ENCODE data around the gene EDNRA.

Gene EDNRA

DNA sequence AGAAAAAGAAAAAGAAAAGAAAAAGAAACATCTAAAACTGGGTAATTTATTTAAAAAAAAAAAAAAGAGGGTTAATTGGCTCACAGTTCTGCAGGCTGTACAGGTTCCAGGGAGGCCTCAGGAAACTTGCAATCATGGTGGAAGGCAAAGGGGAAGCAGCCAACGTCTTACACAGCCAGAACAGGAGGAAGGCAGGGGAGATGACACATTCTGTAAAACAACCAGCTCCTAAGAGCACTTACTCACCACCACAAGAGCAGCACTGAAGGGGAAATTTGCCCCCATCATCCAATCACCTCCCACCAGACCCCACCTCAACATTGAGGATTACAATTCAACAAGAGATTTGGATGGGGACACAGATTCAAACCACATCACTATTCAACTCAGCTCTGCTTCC is 99.5 kb downstream of the EDNRA start:
- Histone ChIP-seq H3K27ac (ENCODE audit: low read length) (no peak overlapping the region), H3K9ac (ENCODE audit: low read depth, low read length) (no peak overlapping the region), H3K9me3 (ENCODE audit: insufficient read depth, low read depth, low read length) (peaks cover 3% of the 10 kb centered on the region; the same call in 1 of the 2 replicates), H3K27me3 (ENCODE audit: insufficient read depth, low read length) (no peaks in the 10 kb centered on the region), H3K36me3 (ENCODE audit: insufficient read depth, low read depth, low read length) (no peaks in the 10 kb centered on the region), H3K4me3 (ENCODE audit: low read length) (no peak overlapping the region), H3K4me1 (ENCODE audit: insufficient read depth, low read length) (no peaks in the 10 kb centered on the region)

DNA sequence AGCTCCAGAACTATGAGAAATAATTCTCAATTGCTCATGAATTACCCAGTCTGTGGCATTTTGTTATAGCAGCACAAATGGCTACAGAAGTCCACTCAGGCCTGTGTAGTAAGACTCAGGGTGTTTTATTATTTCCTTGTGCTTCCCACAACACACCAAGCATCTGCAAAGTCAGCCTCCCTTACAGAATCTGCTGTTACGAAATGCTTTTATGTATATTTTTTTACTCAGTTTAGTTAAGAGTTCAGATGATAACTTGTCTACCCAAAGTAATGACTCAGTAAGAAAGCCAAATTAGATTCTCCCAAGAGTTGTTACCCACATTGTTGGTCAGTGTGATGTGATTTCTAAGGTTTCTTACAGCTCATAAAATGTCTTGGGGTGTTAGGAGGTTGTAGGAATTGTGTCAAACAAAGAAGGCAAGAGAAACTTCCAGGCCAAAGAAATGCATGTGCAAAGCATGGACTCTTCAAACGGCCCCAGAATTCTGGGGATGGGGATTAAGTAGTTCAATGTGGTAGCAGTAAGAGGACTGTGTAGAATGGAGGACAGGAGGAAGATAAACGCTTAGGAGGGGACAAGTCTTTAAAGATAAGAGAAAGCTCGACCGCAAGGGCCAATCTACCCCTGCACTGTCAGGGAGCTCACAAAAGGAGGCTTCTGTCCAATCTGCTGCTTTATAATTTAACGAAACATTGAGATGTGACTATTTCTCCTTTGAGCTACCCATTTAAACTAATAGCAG is 100.9 kb downstream of the EDNRA start:
- Histone ChIP-seq H3K9ac (ENCODE audit: low read depth, low read length) (no peak overlapping the region), H3K27ac (ENCODE audit: low read length) (no peak overlapping the region), H3K9me3 (ENCODE audit: insufficient read depth, low read depth, low read length) (peaks cover 3% of the 10 kb centered on the region; the same call in 1 of the 2 replicates), H3K4me3 (ENCODE audit: low read length) (no peak overlapping the region), H3K4me1 (ENCODE audit: insufficient read depth, low read length) (no peaks in the 10 kb centered on the region), H3K36me3 (ENCODE audit: insufficient read depth, low read depth, low read length) (no peaks in the 10 kb centered on the region), H3K27me3 (ENCODE audit: insufficient read depth, low read length) (no peaks in the 10 kb centered on the region)

DNA sequence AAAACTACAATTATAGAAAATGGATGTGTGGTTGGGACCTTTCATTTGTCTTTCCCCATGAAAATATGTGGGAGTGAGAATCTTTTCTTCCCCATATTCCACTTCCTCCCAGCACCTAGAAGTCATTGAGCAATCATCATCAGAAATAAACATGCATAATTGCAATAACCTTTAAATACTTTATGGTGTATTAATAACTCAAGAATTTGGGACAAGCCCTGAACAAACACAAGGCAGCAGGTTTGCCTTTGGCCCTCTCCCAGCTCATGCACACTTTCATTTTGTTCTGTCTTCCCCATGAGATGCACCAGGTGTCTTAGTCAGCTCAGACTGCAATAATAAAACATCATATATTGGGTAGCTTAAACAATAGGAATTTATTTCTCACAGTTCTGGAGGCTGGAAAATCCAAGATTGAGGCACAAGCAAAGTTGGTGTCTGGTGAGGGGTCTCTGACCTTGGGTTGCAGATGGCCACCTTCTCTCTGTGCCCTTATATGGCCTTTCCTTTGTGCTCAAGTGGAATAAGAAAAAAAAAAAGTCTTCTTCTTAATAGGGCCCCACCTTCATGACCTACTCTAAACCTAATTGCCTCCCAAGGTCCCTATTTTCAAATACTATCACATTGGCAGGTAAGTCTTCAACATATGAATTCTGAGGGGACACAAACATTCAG is 101.6 kb downstream of the EDNRA start:
- H3K4me3 ChIP-seq (ENCODE audit: low read length) = no peak overlapping the region
- no peak overlapping the region for H3K27ac ChIP-seq (ENCODE audit: low read length)
- no peaks in the 10 kb centered on the region for H3K4me1 ChIP-seq (ENCODE audit: insufficient read depth, low read length)
- H3K36me3 ChIP-seq (ENCODE audit: insufficient read depth, low read depth, low read length) = no peaks in the 10 kb centered on the region
- peaks cover 3% of the 10 kb centered on the region; the same call in 1 of the 2 replicates for H3K9me3 ChIP-seq (ENCODE audit: insufficient read depth, low read depth, low read length)
- H3K9ac ChIP-seq (ENCODE audit: low read depth, low read length) = no peak overlapping the region
- H3K27me3 ChIP-seq (ENCODE audit: insufficient read depth, low read length) = no peaks in the 10 kb centered on the region

GRCh38 chr4:147583876-147584275 is 103.0 kb downstream of the EDNRA start:
- Histone ChIP-seq H3K36me3 (ENCODE audit: insufficient read depth, low read depth, low read length) (no peaks in the 10 kb centered on the region), H3K9ac (ENCODE audit: low read depth, low read length) (no peak overlapping the region), H3K27ac (ENCODE audit: low read length) (no peak overlapping the region), H3K4me3 (ENCODE audit: low read length) (no peak overlapping the region), H3K4me1 (ENCODE audit: insufficient read depth, low read length) (no peaks in the 10 kb centered on the region), H3K27me3 (ENCODE audit: insufficient read depth, low read length) (no peaks in the 10 kb centered on the region), H3K9me3 (ENCODE audit: insufficient read depth, low read depth, low read length) (peaks cover 3% of the 10 kb centered on the region; the same call in 1 of the 2 replicates)

DNA sequence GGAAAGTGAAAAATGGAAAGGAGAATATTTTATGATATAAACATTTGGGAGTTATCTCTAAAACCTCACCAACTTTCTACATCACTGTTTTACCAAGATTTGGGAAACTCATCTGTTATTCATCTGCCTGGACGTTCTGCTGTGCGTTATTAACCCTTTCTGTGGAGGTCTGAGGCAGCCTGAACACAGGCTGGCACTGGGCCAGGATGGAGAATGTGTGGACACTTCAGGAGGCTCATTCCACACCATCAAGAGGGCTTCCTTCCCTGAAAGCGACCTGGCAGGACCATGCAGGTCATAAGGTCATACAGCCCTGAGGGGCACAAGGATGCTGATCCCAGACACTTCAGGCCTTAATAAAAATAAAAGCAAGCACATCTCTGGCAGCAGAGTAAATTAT is 105.1 kb downstream of the EDNRA start:
- H3K4me3 ChIP-seq (ENCODE audit: low read length) = no peak overlapping the region
- no peaks in the 10 kb centered on the region for H3K4me1 ChIP-seq (ENCODE audit: insufficient read depth, low read length)
- H3K36me3 ChIP-seq (ENCODE audit: insufficient read depth, low read depth, low read length) = no peaks in the 10 kb centered on the region
- H3K27ac ChIP-seq (ENCODE audit: low read length) = no peak overlapping the region
- peaks cover 3% of the 10 kb centered on the region; the same call in 1 of the 2 replicates for H3K9me3 ChIP-seq (ENCODE audit: insufficient read depth, low read depth, low read length)
- H3K27me3 ChIP-seq (ENCODE audit: insufficient read depth, low read length) = no peaks in the 10 kb centered on the region
- no peak overlapping the region for H3K9ac ChIP-seq (ENCODE audit: low read depth, low read length)

DNA sequence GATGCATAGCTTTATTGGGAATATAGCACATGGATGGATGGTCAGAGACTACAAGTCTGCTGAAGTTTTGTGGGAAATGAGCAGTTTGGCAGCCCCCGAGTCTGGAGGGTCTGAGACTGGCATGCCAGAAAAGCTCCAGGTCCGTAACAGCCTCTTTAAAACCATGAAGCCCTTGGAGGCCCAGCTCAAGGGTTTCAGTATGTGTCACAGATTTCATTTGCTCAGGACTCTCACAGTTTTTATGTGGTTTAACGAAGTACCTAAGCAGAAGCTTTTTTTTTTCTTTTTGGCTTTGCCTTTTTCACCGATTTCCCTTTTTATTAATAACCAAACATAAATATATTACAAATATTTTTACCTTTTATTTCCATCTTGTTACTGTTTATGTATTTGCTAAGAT is 105.7 kb downstream of the EDNRA start:
- Histone ChIP-seq H3K27ac (ENCODE audit: low read length) (no peak overlapping the region), H3K9ac (ENCODE audit: low read depth, low read length) (no peak overlapping the region), H3K9me3 (ENCODE audit: insufficient read depth, low read depth, low read length) (peaks cover 3% of the 10 kb centered on the region; the same call in 1 of the 2 replicates), H3K4me3 (ENCODE audit: low read length) (no peak overlapping the region), H3K4me1 (ENCODE audit: insufficient read depth, low read length) (no peaks in the 10 kb centered on the region), H3K27me3 (ENCODE audit: insufficient read depth, low read length) (no peaks in the 10 kb centered on the region), H3K36me3 (ENCODE audit: insufficient read depth, low read depth, low read length) (no peaks in the 10 kb centered on the region)

DNA sequence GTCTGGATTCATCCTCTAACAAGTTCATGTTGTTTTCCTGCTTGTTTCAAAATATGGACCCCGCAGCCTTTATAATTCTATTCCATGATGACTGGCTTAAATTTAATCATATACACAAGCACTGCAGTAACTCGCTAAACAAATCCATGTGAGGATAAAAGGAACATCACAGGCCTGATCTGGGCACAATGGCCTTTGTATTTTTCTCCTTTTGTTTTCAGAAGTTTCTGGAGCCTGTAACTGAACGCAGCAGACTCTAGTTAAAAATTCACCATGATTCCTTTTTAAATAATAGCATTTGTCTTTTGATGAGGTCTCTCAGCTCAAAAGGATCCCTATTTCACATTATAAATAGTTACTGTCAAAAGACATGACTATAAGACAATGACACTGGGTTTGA is 106.1 kb downstream of the EDNRA start:
- no peak overlapping the region for H3K9ac ChIP-seq (ENCODE audit: low read depth, low read length)
- H3K4me3 ChIP-seq (ENCODE audit: low read length) = no peak overlapping the region
- no peak overlapping the region for H3K27ac ChIP-seq (ENCODE audit: low read length)
- no peaks in the 10 kb centered on the region for H3K36me3 ChIP-seq (ENCODE audit: insufficient read depth, low read depth, low read length)
- H3K9me3 ChIP-seq (ENCODE audit: insufficient read depth, low read depth, low read length) = peaks cover 3% of the 10 kb centered on the region; the same call in 1 of the 2 replicates
- H3K27me3 ChIP-seq (ENCODE audit: insufficient read depth, low read length) = no peaks in the 10 kb centered on the region
- H3K4me1 ChIP-seq (ENCODE audit: insufficient read depth, low read length) = no peaks in the 10 kb centered on the region

DNA sequence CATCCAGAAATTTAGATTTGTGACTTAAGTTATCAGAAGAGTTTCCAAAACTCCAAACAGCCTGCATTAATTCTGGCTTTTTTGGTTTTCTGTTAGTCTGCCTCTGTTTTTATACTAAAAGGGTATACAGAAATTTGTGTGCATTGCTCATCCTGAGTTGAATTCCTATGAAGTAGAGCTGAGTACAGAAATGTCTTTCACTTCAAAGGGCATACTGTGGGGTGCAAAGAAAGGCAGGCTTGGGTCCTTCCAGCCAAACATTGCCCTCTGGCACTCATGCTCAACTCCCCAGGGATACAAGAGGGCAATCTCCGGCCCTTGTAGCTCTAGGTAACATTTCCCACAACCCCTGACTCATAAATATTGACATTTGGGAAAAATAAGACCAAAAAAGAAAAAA is 108.7 kb downstream of the EDNRA start:
- Histone ChIP-seq H3K4me3 (ENCODE audit: low read length) (no peak overlapping the region), H3K4me1 (ENCODE audit: insufficient read depth, low read length) (no peaks in the 10 kb centered on the region), H3K9ac (ENCODE audit: low read depth, low read length) (no peak overlapping the region), H3K27ac (ENCODE audit: low read length) (no peak overlapping the region), H3K27me3 (ENCODE audit: insufficient read depth, low read length) (no peaks in the 10 kb centered on the region), H3K36me3 (ENCODE audit: insufficient read depth, low read depth, low read length) (no peaks in the 10 kb centered on the region), H3K9me3 (ENCODE audit: insufficient read depth, low read depth, low read length) (peaks cover 2% of the 10 kb centered on the region; the same call in 1 of the 2 replicates)

- Histone ChIP-seq H3K4me1 (ENCODE audit: insufficient read depth, low read length) (no peaks in the 10 kb centered on the region), H3K9ac (ENCODE audit: low read depth, low read length) (no peak overlapping the region), H3K27me3 (ENCODE audit: insufficient read depth, low read length) (no peaks in the 10 kb centered on the region), H3K27ac (ENCODE audit: low read length) (no peak overlapping the region), H3K36me3 (ENCODE audit: insufficient read depth, low read depth, low read length) (no peaks in the 10 kb centered on the region), H3K9me3 (ENCODE audit: insufficient read depth, low read depth, low read length) (no peaks in the 10 kb centered on the region), H3K4me3 (ENCODE audit: low read length) (no peak overlapping the region)
Measured at GRCh38 chr4:147590249-147590920, 109.5 kb downstream of the EDNRA start.

GRCh38 chr4:147591106-147591505 is 110.2 kb downstream of the EDNRA start:
- no peaks in the 10 kb centered on the region for H3K27me3 ChIP-seq (ENCODE audit: insufficient read depth, low read length)
- no peak overlapping the region for H3K9ac ChIP-seq (ENCODE audit: low read depth, low read length)
- H3K9me3 ChIP-seq (ENCODE audit: insufficient read depth, low read depth, low read length) = no peaks in the 10 kb centered on the region
- no peak overlapping the region for H3K27ac ChIP-seq (ENCODE audit: low read length)
- H3K4me3 ChIP-seq (ENCODE audit: low read length) = no peak overlapping the region
- no peaks in the 10 kb centered on the region for H3K36me3 ChIP-seq (ENCODE audit: insufficient read depth, low read depth, low read length)
- H3K4me1 ChIP-seq (ENCODE audit: insufficient read depth, low read length) = no peaks in the 10 kb centered on the region

DNA sequence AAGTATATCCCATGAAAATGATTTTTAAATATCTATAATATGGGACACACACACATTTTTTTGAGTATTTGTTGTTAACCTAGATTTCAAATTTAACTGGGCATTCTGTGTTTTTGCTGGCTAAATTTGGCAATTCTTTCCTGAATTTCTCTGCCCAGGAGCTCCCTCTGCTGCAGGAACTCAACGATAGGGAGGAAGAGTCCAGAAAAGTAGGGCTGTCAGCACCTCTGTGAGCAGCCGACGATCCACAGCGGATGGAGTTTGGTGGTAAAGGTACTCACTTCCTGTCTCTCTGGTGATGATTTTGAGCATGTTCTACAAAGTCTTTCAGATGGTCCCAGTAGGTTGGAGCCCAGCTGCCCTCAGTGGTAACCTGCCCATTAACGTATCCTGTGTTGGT is 113.2 kb downstream of the EDNRA start:
- H3K4me3 ChIP-seq (ENCODE audit: low read length) = no peak overlapping the region
- no peaks in the 10 kb centered on the region for H3K36me3 ChIP-seq (ENCODE audit: insufficient read depth, low read depth, low read length)
- peaks cover 4% of the 10 kb centered on the region; the same call in 1 of the 2 replicates for H3K4me1 ChIP-seq (ENCODE audit: insufficient read depth, low read length)
- H3K9me3 ChIP-seq (ENCODE audit: insufficient read depth, low read depth, low read length) = no peaks in the 10 kb centered on the region
- no peak overlapping the region for H3K9ac ChIP-seq (ENCODE audit: low read depth, low read length)
- H3K27me3 ChIP-seq (ENCODE audit: insufficient read depth, low read length) = no peaks in the 10 kb centered on the region
- no peak overlapping the region for H3K27ac ChIP-seq (ENCODE audit: low read length)
